Upper lobe of left lung (tissue), 6 donors: ENCODE data around the gene DLD. TPM values are rescaled to one million over a fixed set of nuclear protein-coding genes. Genes with fewer than 3 reads are reported as not detected.
A peak's percentile ranks its signal among the peaks of the same experiment; 100 is the strongest.
"Not testable (repeated sequence)": the region's sequence is repeated elsewhere in the genome, so short reads cannot be mapped to it uniquely, and the experiment has no call there.

ENCODE experiments used
- ATAC-seq, 2 donors: fragments of 200-7000 bp; cut with Tn5 transposase; one replicate each; pipeline ENCODE4 v1.9.1; 2022; ENCODE audit warnings: mild to moderate bottlenecking in 2 of 2, moderate library complexity in 2 of 2; ENCODE audit not compliant: low FRiP score in 2 of 2
- DNase-seq, 2 donors: peaks; one replicate each; pipeline ENCODE4 v3.0.0-alpha.2; 2019 to 2020
- H3K27ac ChIP-seq, 4 donors: fragments of 200-600 bp; sonication (generic); one replicate each; pipeline ENCODE4 v1.5.1; 2016 to 2019
- H3K27me3 ChIP-seq, 4 donors: fragments of 200-600 bp; sonication (generic); one replicate each; pipeline ENCODE4 v1.5.1; 2017 to 2019
- H3K36me3 ChIP-seq, 4 donors: fragments of 200-600 bp; sonication (generic); one replicate each; pipeline ENCODE4 v1.5.1; 2016 to 2019
- H3K4me1 ChIP-seq, 4 donors: fragments of 200-600 bp; sonication (generic); one replicate each; pipeline ENCODE4 v1.5.1; 2018 to 2019
- H3K4me3 ChIP-seq, 4 donors: fragments of 200-600 bp; sonication (generic); one replicate each; pipeline ENCODE4 v1.5.1; 2017 to 2019; ENCODE audit warnings: mild to moderate bottlenecking in 2 of 4, moderate library complexity in 1 of 4
- H3K9me3 ChIP-seq, 4 donors: fragments of 200-600 bp; sonication (generic); one replicate each; pipeline ENCODE4 v1.5.1; 2018 to 2019
- CTCF ChIP-seq, 6 experiments: fragments of 450-650 bp in 4 of 6; fragments of 200-600 bp in 2 of 6; sonication (generic) in 2 of 6; IDR thresholded peaks; one replicate each; pipeline ENCODE4 v1.5.1; 2016 to 2019; ENCODE audit warnings: antibody characterized with exemption in 6 of 6
- EP300 ChIP-seq, 4 donors: sonication (generic); formaldehyde crosslinking; IDR thresholded peaks; one replicate each; pipeline ENCODE4 v1.5.1; 2017; ENCODE audit warnings: antibody characterized with exemption in 4 of 4, control low read depth in 2 of 4
- POLR2A ChIP-seq, 4 donors: fragments of 450-650 bp; IDR thresholded peaks; one replicate each; pipeline ENCODE4 v1.5.1; 2016 to 2017; ENCODE audit warnings: antibody characterized with exemption in 4 of 4, mild to moderate bottlenecking in 2 of 4
- POLR2AphosphoS5 ChIP-seq, 2 donors: sonication (generic); formaldehyde crosslinking; IDR thresholded peaks; one replicate each; pipeline ENCODE4 v1.5.1; 2017; ENCODE audit warnings: antibody characterized with exemption in 2 of 2
- WGBS, 2 donors: methylation state at CpG; one replicate each; pipeline ENCODE4 v1.1.5; 2017 to 2018; 5-methylcytosine and 5-hydroxymethylcytosine counted together
- total RNA-seq, 6 donors: library from RNA; depleted of rRNA in 4 of 6; stranded (reverse); fragments of >200 nt in 4 of 6; gene quantifications; one replicate each; pipeline versions ENCODE4 v1.1.0 to v1.2.1, GENCODE V29; 2016 to 2021
- donor health status: DM: no; HTN: no; CAD: no; lungs with moderate emphysema.
- donor health status: DM: no; HTN: yes; CAD: no; lungs with severe emphysema.

DLD gene
- total RNA-seq, 6 donors from 2014 or later: 21.3 to 62.9 (median 52.9) TPM

GRCh38 chr7:107917763-107918651, 27.0 kb downstream of the DLD start:
- no peak for ATAC-seq
- no peak overlapping the region for H3K4me3 ChIP-seq
- WGBS, 2 donors: 86% methylated on average over 3 of the region's 3 CpGs
- no peak for DNase-seq
- peaks cover 14 to 78% (median 26%) of the 10 kb centered on the region in 4 donors for H3K36me3 ChIP-seq
- H3K4me1 ChIP-seq: peaks cover 0 to 14% (median 0%) of the 10 kb centered on the region in 4 donors
- H3K27ac ChIP-seq: no peak overlapping the region
- no peaks in the 10 kb centered on the region for H3K9me3 ChIP-seq
- H3K27me3 ChIP-seq: no peaks in the 10 kb centered on the region
- no peak for TF ChIP-seq POLR2AphosphoS5 (IDR thresholded peaks at IDR 0.05)
- TF ChIP-seq CTCF (IDR thresholded peaks at IDR 0.05): no peak
- TF ChIP-seq POLR2A (IDR thresholded peaks at IDR 0.05): no peak
- no peak for TF ChIP-seq EP300 (IDR thresholded peaks at IDR 0.05)

DNA sequence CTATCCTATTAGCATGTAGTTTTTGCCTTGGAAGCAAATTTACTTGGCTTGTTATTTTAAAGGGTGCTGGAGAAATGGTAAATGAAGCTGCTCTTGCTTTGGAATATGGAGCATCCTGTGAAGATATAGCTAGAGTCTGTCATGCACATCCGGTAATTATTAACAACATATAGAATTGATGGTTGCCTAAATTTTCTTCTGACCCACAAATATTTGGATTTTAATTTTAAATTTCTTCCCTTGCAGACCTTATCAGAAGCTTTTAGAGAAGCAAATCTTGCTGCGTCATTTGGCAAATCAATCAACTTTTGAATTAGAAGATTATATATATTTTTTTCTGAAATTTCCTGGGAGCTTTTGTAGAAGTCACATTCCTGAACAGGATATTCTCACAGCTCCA, 28.0 kb downstream of the DLD start:
- Histone ChIP-seq H3K4me3 (no peak overlapping the region), H3K36me3 (peaks cover 14 to 87% (median 27%) of the 10 kb centered on the region in 4 donors), H3K4me1 (peaks cover 0 to 8% (median 0%) of the 10 kb centered on the region in 4 donors), H3K27me3 (no peaks in the 10 kb centered on the region), H3K27ac (no peak overlapping the region), H3K9me3 (no peaks in the 10 kb centered on the region)
- ATAC-seq (no peak), DNase-seq (no peak)
- TF ChIP-seq EP300 (IDR thresholded peaks at IDR 0.05) (no peak), POLR2AphosphoS5 (IDR thresholded peaks at IDR 0.05) (no peak), POLR2A (IDR thresholded peaks at IDR 0.05) (no peak), CTCF (IDR thresholded peaks at IDR 0.05) (no peak)
- WGBS, 2 donors: 96 to 97% methylated on average over 2 of the region's 2 CpGs

DNA sequence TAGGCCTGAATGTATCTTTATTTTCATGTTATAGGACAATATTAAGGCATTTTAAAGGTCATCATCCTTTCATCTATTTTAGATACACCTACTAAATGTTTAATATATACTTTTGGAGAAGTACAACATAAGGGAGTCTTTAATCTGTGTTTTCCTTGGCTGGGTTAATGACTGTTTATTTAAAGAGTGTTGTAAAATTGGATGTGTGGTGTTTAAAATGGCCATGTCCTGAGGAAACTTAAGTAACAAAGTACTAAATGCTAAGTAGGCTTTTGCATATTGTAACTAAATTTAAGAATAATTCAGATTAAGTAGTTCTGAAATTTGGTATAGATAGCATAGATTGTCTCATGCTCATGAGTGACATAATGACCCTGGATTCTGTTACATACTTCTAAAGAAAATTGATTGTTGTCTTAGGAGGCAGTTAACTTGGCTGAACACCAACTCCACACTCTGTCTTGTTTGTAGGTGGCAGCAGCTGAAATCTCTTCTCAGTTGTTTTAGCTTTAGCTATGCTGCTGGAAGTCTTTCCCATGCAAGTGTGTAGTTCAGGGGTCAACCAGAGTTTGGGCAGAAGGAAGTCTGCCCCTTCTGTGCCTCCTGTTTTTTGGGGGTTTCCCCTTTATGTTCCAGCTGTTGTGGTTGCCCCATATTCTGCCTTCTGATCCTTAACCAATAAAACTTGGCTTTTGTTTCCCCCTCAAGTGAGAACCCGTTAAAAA, 29.2 kb downstream of the DLD start:
- Histone ChIP-seq H3K4me3 (no peak overlapping the region), H3K4me1 (peaks cover 0 to 4% (median 2%) of the 10 kb centered on the region in 4 donors), H3K36me3 (peaks cover 14 to 100% (median 27%) of the 10 kb centered on the region in 4 donors), H3K27me3 (no peaks in the 10 kb centered on the region), H3K9me3 (no peaks in the 10 kb centered on the region), H3K27ac (peak overlapping the region in 1 of 4 donors; percentile 22)
- ATAC-seq (no peak), DNase-seq (no peak)
- TF ChIP-seq EP300 (IDR thresholded peaks at IDR 0.05) (no peak), POLR2A (IDR thresholded peaks at IDR 0.05) (no peak), POLR2AphosphoS5 (IDR thresholded peaks at IDR 0.05) (no peak)
- WGBS, 2 donors: 21 to 43% methylated on average over 1 of the region's 1 CpG

DNA sequence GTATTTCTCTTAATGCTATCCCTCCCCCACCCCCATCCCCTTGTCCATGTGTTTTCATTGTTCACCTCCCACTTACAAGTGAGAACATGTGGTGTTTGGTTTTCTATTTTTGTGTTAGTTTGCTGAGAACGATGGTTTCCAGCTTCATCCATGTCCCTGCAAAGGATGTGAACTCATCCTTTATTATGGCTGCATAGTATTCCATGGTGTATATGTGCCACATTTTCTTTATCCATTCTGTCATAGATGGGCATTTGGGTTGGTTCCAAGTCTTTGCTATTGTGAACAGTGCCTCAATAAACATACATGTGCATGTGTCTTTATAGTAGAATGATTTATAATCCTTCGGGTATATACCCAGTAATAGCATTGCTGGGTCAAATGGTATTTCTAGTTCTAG, 30.8 kb downstream of the DLD start:
- WGBS, 2 donors: 48 to 70% methylated on average over 2 of the region's 2 CpGs
- ATAC-seq, DNase-seq, H3K4me3 ChIP-seq, H3K9me3 ChIP-seq, H3K27me3 ChIP-seq, H3K27ac ChIP-seq, H3K4me1 ChIP-seq: not testable (repeated sequence)
- peaks cover 12 to 100% (median 23%) of the 10 kb centered on the region in 4 donors for H3K36me3 ChIP-seq

GRCh38 chr7:107922886-107923285, 31.9 kb downstream of the DLD start:
- Histone ChIP-seq H3K36me3 (peaks cover 9 to 100% (median 18%) of the 10 kb centered on the region in 4 donors), H3K9me3 (no peaks in the 10 kb centered on the region), H3K27ac (peak overlapping the region in 1 of 4 donors; percentile 0), H3K4me3 (no peak overlapping the region), H3K27me3 (no peaks in the 10 kb centered on the region), H3K4me1 (peaks cover 0 to 4% (median 2%) of the 10 kb centered on the region in 4 donors)
- TF ChIP-seq CTCF (IDR thresholded peaks at IDR 0.05): no peak
- TF ChIP-seq EP300 (IDR thresholded peaks at IDR 0.05): no peak
- TF ChIP-seq POLR2AphosphoS5 (IDR thresholded peaks at IDR 0.05): no peak
- TF ChIP-seq POLR2A (IDR thresholded peaks at IDR 0.05): no peak
- ATAC-seq: no peak
- DNase-seq: no peak
- WGBS, 2 donors: 76 to 84% methylated on average over 1 of the region's 1 CpG
